ENCODE measurements around the gene FBXO47. TPM values are rescaled to one million over a fixed set of nuclear protein-coding genes. Genes with fewer than 3 reads are reported as not detected.

Gene FBXO47
- total RNA-seq, 1 donor from 2014 or later = not detected

GRCh38 chr17:38899421-38899820 lies 67.8 kb downstream of the FBXO47 start:
- H3K9me3 ChIP-seq (ENCODE audit: low read depth) = no peaks in the 10 kb centered on the region
- no peak overlapping the region for H3K4me2 ChIP-seq
- no peak overlapping the region for H3K27ac ChIP-seq
- no peaks in the 10 kb centered on the region for H3K79me2 ChIP-seq (ENCODE audit: low read depth)
- Mint-ChIP-seq H3K9me3 (no peaks in the 10 kb centered on the region), H3K36me3 (peaks cover 10% of the 10 kb centered on the region), H3K4me1 (peaks cover 50% of the 10 kb centered on the region), H3K4me3 (no peak overlapping the region), H3K27me3 (ENCODE audit: insufficient read depth, low read depth) (peaks cover 3% of the 10 kb centered on the region), H3K27ac (no peak overlapping the region)
- no peak overlapping the region for H2AFZ ChIP-seq (replicated peaks)
- no peak overlapping the region for H3K4me3 ChIP-seq
- H3K36me3 ChIP-seq = no peaks in the 10 kb centered on the region
- peaks cover 24% of the 10 kb centered on the region for H3F3A ChIP-seq (ENCODE audit: low read depth)
- no peak overlapping the region for H3K9ac ChIP-seq
- TF ChIP-seq EZH2phosphoT487 (IDR thresholded peaks at IDR 0.05) (no peak), CTCF (IDR thresholded peaks at IDR 0.05) (no peak), EZH2 (IDR thresholded peaks at IDR 0.05) (no peak)
- no peaks in the 10 kb centered on the region for H3K27me3 ChIP-seq
- DNase-seq (ENCODE audit: low spot score) = no peak
- H3K4me1 ChIP-seq = peaks cover 41% of the 10 kb centered on the region
- H4K20me1 ChIP-seq (ENCODE audit: low read depth) = peaks cover 13% of the 10 kb centered on the region

- Histone ChIP-seq H3K79me2 (ENCODE audit: low read depth) (no peaks in the 10 kb centered on the region), H3K9ac (peak overlapping the region; percentile 8), H3K36me3 (no peaks in the 10 kb centered on the region), H3F3A (ENCODE audit: low read depth) (peaks cover 24% of the 10 kb centered on the region), H3K27me3 (no peaks in the 10 kb centered on the region), H3K9me3 (ENCODE audit: low read depth) (no peaks in the 10 kb centered on the region), H2AFZ (replicated peaks) (no peak overlapping the region), H4K20me1 (ENCODE audit: low read depth) (peaks cover 15% of the 10 kb centered on the region), H3K4me1 (peaks cover 41% of the 10 kb centered on the region), H3K27ac (no peak overlapping the region), H3K4me3 (no peak overlapping the region), H3K4me2 (no peak overlapping the region)
- H3K27ac Mint-ChIP-seq = no peak overlapping the region
- TF ChIP-seq CTCF (IDR thresholded peaks at IDR 0.05) (no peak), EZH2 (IDR thresholded peaks at IDR 0.05) (no peak)
- no peaks in the 10 kb centered on the region for H3K9me3 Mint-ChIP-seq
- peaks cover 55% of the 10 kb centered on the region for H3K4me1 Mint-ChIP-seq
- DNase-seq (ENCODE audit: low spot score) = no peak
- H3K4me3 Mint-ChIP-seq = no peak overlapping the region
- peaks cover 7% of the 10 kb centered on the region for H3K36me3 Mint-ChIP-seq
- H3K27me3 Mint-ChIP-seq (ENCODE audit: insufficient read depth, low read depth) = peaks cover 3% of the 10 kb centered on the region
These were observed 68.3 kb downstream of the FBXO47 start for GRCh38 chr17:38898812-38899348.

GRCh38 chr17:38898291-38898679 lies 68.9 kb downstream of the FBXO47 start:
- no peak overlapping the region for H3K4me3 ChIP-seq
- Mint-ChIP-seq H3K27me3 (ENCODE audit: insufficient read depth, low read depth) (peaks cover 3% of the 10 kb centered on the region), H3K9me3 (no peaks in the 10 kb centered on the region), H3K36me3 (peaks cover 5% of the 10 kb centered on the region), H3K27ac (peak overlapping the region; percentile 78), H3K4me3 (no peak overlapping the region), H3K4me1 (peaks cover 60% of the 10 kb centered on the region)
- H3K27me3 ChIP-seq = no peaks in the 10 kb centered on the region
- TF ChIP-seq EZH2phosphoT487 (IDR thresholded peaks at IDR 0.05) (no peak), CTCF (IDR thresholded peaks at IDR 0.05) (no peak)
- H3K27ac ChIP-seq = no peak overlapping the region
- peak overlapping the region; percentile 8 for H3K9ac ChIP-seq
- no peak overlapping the region for H2AFZ ChIP-seq (replicated peaks)
- H3K4me1 ChIP-seq = peaks cover 44% of the 10 kb centered on the region
- H3K79me2 ChIP-seq (ENCODE audit: low read depth) = no peaks in the 10 kb centered on the region
- H3K36me3 ChIP-seq = no peaks in the 10 kb centered on the region
- no peaks in the 10 kb centered on the region for H3K9me3 ChIP-seq (ENCODE audit: low read depth)
- peaks cover 24% of the 10 kb centered on the region for H3F3A ChIP-seq (ENCODE audit: low read depth)
- no peak for DNase-seq (ENCODE audit: low spot score)
- peaks cover 21% of the 10 kb centered on the region for H4K20me1 ChIP-seq (ENCODE audit: low read depth)
- H3K4me2 ChIP-seq = no peak overlapping the region
